Gastroesophageal sphincter (tissue), 3 donors: Measurements from ENCODE around the gene MLNR.

Source experiments
- CTCF ChIP-seq, 4 experiments: fragments of 200-600 bp in 2 of 4; fragments of 450-650 bp in 2 of 4; sonication (generic) in 1 of 4; IDR thresholded peaks; one replicate each; pipeline ENCODE4 v1.5.1; 2017 to 2019; ENCODE audit warnings: antibody characterized with exemption in 4 of 4, mild to moderate bottlenecking in 2 of 4, moderate library complexity in 2 of 4
- EP300 ChIP-seq: sonication (generic); formaldehyde crosslinking; IDR thresholded peaks from one replicate; pipeline ENCODE4 v1.6.1; 2017; ENCODE audit warnings: antibody characterized with exemption, mild to moderate bottlenecking
- POLR2A ChIP-seq, 2 donors: fragments of 450-650 bp; IDR thresholded peaks; one replicate each; pipeline ENCODE4 v1.6.1; 2017; ENCODE audit warnings: antibody characterized with exemption in 2 of 2, mild to moderate bottlenecking in 2 of 2, moderate library complexity in 1 of 2

GRCh38 chr13:49271264-49271663 is 51.1 kb downstream of the MLNR start:
- no peak for TF ChIP-seq CTCF (IDR thresholded peaks at IDR 0.05)
- TF ChIP-seq POLR2A (IDR thresholded peaks at IDR 0.05) = no peak
- no peak for TF ChIP-seq EP300
